Stomach (tissue), 9 donors: ENCODE measurements around the gene RBFOX1. TPM values are rescaled to one million over a fixed set of nuclear protein-coding genes. Genes with fewer than 3 reads are reported as not detected.

Experiments
- DNase-seq, 2 donors: peaks; one replicate each; pipeline versions ENCODE4 v3.0.0 to v3.0.0-alpha.2; 2013 to 2019
- H3K27ac ChIP-seq, 5 donors: fragments of 200-600 bp in 4 of 5; sonication (generic) in 4 of 5; one replicate each; pipeline ENCODE4 v1.5.1; 2013 to 2019; ENCODE audit warnings: mild to moderate bottlenecking in 1 of 5, moderate library complexity in 1 of 5
- H3K27me3 ChIP-seq, 3 donors: fragments of 200-600 bp; sonication (generic); one replicate each; pipeline ENCODE4 v1.5.1; 2017 to 2019; ENCODE audit warnings: mixed run types in 1 of 3
- H3K36me3 ChIP-seq, 4 donors: fragments of 200-600 bp; sonication (generic); 1 replicate in 3 of 4; 2 replicates in 1 of 4; pipeline ENCODE4 v1.5.1; 2016 to 2019
- H3K4me1 ChIP-seq, 4 donors: fragments of 200-600 bp; sonication (generic); one replicate each; pipeline ENCODE4 v1.5.1; 2016 to 2019
- H3K4me3 ChIP-seq, 4 donors: fragments of 200-600 bp; sonication (generic) in 3 of 4; one replicate each; pipeline ENCODE4 v1.5.1; 2016 to 2019; ENCODE audit warnings: mild to moderate bottlenecking in 1 of 4
- H3K9me3 ChIP-seq, 4 donors: fragments of 200-600 bp; sonication (generic); one replicate each; pipeline ENCODE4 v1.5.1; 2016 to 2019
- EP300 ChIP-seq: sonication (generic); formaldehyde crosslinking; IDR thresholded peaks from one replicate; pipeline ENCODE4 v1.6.1; 2017; ENCODE audit warnings: antibody characterized with exemption
- POLR2A ChIP-seq, 4 donors: fragments of 450-650 bp; IDR thresholded peaks; one replicate each; pipeline ENCODE4 v1.6.1; 2016; ENCODE audit warnings: antibody characterized with exemption in 4 of 4, control low read depth in 2 of 4, mild to moderate bottlenecking in 1 of 4, moderate library complexity in 1 of 4
- POLR2AphosphoS5 ChIP-seq, 3 donors: sonication (generic); formaldehyde crosslinking; IDR thresholded peaks; one replicate each; pipeline ENCODE4 v1.6.1; 2016; ENCODE audit warnings: antibody characterized with exemption in 3 of 3
- WGBS, 5 donors: extraction: QIAGEN DNeasy Blood & Tissue Kit in 3 of 5; methylation state at CpG; one replicate each; pipeline versions ENCODE4 v1.1.5 to v1.1.7; 2013 to 2018; 5-methylcytosine and 5-hydroxymethylcytosine counted together
- intact Hi-C: fragments of 100-400 bp; cut with DNase I; formaldehyde crosslinking; loops from one replicate; pipeline ENCODE4 v1.15.1; 2023; ENCODE audit warnings: low total_unique reads
- polyA plus RNA-seq, 3 donors: library from polyadenylated mRNA; stranded (reverse); fragments of 200-250 nt; gene quantifications; one replicate each; pipeline ENCODE4 v1.2.3, GENCODE V29; 2013
- total RNA-seq, 5 donors: library from RNA; depleted of rRNA; stranded (reverse); fragments of >200 nt; gene quantifications; one replicate each; pipeline versions ENCODE4 v1.1.0 to v1.2.3, GENCODE V29; 2014 to 2016
- TF ChIP-seq, protein P1 (sequence below), 7 experiments: fragments of 450-650 bp in 4 of 7; fragments of 200-600 bp in 3 of 7; sonication (generic) in 3 of 7; IDR thresholded peaks; one replicate each; pipeline ENCODE4 v1.5.1; 2016 to 2019; ENCODE audit warnings: antibody characterized with exemption in 7 of 7, control low read depth in 2 of 7, mild to moderate bottlenecking in 1 of 7
- donor health status: healthy with polysubstance abuse.
- donor health status: Bipolar disorder and iron deficiency.
- donor health status: healthy.

RBFOX1 gene
- total and polyA plus RNA-seq, 8 donors: 0.03 to 20.9 (median 0.35) TPM; not detected in 4

DNA sequence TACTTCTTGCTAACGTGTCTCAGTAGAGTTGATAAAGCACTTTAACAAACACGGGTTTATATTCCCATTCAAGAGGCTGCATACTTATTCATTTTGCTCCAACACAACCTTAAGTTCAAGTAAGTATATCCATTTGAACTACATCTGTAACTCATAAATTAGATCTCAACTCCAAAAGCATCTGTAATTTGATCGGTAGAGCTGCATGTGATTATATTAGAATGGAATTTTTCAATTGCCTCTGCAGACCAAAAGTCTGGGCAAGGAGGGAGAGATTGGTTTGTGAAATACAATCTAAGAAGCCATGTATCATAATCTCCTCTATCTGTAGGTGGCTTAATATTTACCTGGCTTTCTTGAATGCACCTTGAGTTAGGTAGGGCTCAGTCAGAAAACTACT lies 371.0 kb downstream of the RBFOX1 start:
- Histone ChIP-seq H3K27me3 (no peaks in the 10 kb centered on the region), H3K4me1 (no peaks in the 10 kb centered on the region), H3K36me3 (no peaks in the 10 kb centered on the region), H3K9me3 (peaks cover 0 to 4% (median 1%) of the 10 kb centered on the region in 4 donors), H3K4me3 (no peak overlapping the region), H3K27ac (no peak overlapping the region)
- 73 to 80% (median 76%) methylated on average over 3 of the region's 3 CpGs for WGBS, 5 donors
- intact Hi-C loops: no loop called here
- TF ChIP-seq POLR2AphosphoS5 (IDR thresholded peaks at IDR 0.05): no peak
- no peak for DNase-seq

DNA sequence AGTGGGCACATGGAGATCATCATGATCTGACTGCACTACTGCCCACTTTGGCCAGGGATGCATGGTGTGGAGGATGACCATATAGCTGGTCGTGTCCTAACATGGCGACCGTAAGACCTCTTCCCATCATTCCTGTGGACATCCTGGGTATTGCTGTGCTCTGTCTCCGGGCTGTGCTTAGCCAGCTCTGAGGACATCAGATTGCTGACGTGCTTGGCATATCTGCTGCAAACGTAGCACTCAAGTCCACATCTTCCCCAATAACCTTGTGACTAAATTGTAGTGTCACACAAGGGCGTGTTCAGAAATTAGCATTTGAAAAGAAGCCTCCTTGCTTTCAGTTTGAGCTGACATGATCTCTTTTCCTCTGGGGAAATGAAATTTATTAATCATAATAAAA lies 373.2 kb downstream of the RBFOX1 start:
- intact Hi-C loops: no loop called here
- Histone ChIP-seq H3K27me3 (no peaks in the 10 kb centered on the region), H3K36me3 (no peaks in the 10 kb centered on the region), H3K9me3 (peaks cover 0 to 13% (median 8%) of the 10 kb centered on the region in 4 donors), H3K4me1 (no peaks in the 10 kb centered on the region), H3K4me3 (no peak overlapping the region), H3K27ac (no peak overlapping the region)
- TF ChIP-seq POLR2AphosphoS5 (IDR thresholded peaks at IDR 0.05) (no peak), POLR2A (IDR thresholded peaks at IDR 0.05) (no peak), EP300 (no peak)
- TF ChIP-seq, protein P1, sequence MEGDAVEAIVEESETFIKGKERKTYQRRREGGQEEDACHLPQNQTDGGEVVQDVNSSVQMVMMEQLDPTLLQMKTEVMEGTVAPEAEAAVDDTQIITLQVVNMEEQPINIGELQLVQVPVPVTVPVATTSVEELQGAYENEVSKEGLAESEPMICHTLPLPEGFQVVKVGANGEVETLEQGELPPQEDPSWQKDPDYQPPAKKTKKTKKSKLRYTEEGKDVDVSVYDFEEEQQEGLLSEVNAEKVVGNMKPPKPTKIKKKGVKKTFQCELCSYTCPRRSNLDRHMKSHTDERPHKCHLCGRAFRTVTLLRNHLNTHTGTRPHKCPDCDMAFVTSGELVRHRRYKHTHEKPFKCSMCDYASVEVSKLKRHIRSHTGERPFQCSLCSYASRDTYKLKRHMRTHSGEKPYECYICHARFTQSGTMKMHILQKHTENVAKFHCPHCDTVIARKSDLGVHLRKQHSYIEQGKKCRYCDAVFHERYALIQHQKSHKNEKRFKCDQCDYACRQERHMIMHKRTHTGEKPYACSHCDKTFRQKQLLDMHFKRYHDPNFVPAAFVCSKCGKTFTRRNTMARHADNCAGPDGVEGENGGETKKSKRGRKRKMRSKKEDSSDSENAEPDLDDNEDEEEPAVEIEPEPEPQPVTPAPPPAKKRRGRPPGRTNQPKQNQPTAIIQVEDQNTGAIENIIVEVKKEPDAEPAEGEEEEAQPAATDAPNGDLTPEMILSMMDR (IDR thresholded peaks at IDR 0.05): no peak
- DNase-seq: no peak
- WGBS, 5 donors: 84 to 91% (median 89%) methylated on average over 7 of the region's 7 CpGs

DNA sequence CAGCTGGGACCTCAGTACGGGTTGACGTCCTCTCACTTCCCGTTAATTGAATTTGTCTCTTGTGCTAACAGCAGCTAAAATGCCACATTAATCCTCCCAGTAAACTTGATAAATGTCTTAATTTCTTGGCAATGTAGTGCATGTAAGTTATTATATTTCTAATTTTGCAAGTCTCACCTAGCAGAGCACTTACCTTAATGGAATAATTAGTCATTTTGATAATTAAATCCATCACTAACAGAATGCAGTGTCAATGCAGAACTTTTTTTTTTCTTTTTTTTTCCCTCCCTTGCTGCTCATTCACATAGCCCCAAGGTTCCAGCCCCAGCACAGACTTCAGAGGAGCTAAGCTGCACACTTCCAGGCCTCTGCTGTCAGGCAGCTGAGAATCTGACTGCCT lies 376.5 kb downstream of the RBFOX1 start:
- TF ChIP-seq, protein P1 (IDR thresholded peaks at IDR 0.05): no peak
- TF ChIP-seq EP300 (no peak), POLR2A (IDR thresholded peaks at IDR 0.05) (no peak), POLR2AphosphoS5 (IDR thresholded peaks at IDR 0.05) (no peak)
- no peaks in the 10 kb centered on the region for H3K4me1 ChIP-seq
- H3K27me3 ChIP-seq: no peaks in the 10 kb centered on the region
- H3K4me3 ChIP-seq: no peak overlapping the region
- no peak overlapping the region for H3K27ac ChIP-seq
- peaks cover 0 to 13% (median 8%) of the 10 kb centered on the region in 4 donors for H3K9me3 ChIP-seq
- DNase-seq: no peak
- intact Hi-C loops: no loop called here
- no peaks in the 10 kb centered on the region for H3K36me3 ChIP-seq
- 65 to 83% (median 81%) methylated on average over 3 of the region's 3 CpGs for WGBS, 5 donors

DNA sequence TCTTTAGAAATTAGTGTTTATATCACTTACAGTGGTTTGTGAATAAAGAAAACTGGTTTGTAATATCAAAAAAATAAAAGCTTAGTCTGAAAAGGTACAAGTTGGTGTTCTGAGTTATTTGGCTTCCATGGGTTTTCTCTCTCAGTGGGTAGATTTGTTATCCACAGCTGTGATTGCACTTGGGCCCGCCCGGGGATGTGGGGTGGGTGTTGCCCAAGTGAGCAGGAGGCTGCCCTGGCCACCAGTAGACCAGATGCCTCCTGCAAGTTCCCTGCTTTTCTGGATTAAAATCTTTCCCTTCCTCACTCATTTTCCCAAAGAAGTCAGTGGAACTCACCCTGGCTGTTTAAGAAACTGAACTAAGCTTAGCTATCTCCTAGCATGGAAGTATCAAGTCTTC lies 380.6 kb downstream of the RBFOX1 start:
- Histone ChIP-seq H3K27ac (no peak overlapping the region), H3K9me3 (peaks cover 0 to 13% (median 8%) of the 10 kb centered on the region in 4 donors), H3K27me3 (no peaks in the 10 kb centered on the region), H3K4me1 (no peaks in the 10 kb centered on the region), H3K36me3 (no peaks in the 10 kb centered on the region), H3K4me3 (no peak overlapping the region)
- intact Hi-C loops: no loop called here
- DNase-seq: no peak
- TF ChIP-seq POLR2AphosphoS5 (IDR thresholded peaks at IDR 0.05) (no peak), POLR2A (IDR thresholded peaks at IDR 0.05) (no peak), EP300 (no peak)
- TF ChIP-seq, protein P1 (IDR thresholded peaks at IDR 0.05): no peak
- 34 to 56% (median 45%) methylated on average over 2 of the region's 2 CpGs for WGBS, 5 donors

DNA sequence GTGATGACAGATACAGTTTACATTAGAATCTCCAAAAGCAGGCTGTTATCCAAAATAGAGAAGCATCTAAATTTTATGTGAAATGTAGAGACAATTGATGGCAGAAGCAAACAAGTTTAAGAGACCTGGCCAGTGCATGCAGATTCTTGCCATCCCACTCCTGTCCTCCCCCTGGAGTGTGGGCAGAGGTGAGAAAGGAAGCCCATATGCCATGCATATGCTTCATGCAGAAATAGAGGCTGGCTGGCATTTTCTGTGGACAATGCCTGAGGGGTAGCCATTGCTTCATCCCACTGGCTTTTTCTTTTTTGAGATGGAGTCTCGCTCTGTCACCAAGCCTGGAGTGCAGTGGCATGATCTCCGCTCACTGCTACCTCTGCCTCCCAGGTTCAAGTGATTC lies 382.1 kb downstream of the RBFOX1 start:
- no peaks in the 10 kb centered on the region for H3K36me3 ChIP-seq
- no peak overlapping the region for H3K4me3 ChIP-seq
- intact Hi-C loops: no loop called here
- 75 to 96% (median 89%) methylated on average over 2 of the region's 2 CpGs for WGBS, 5 donors
- no peaks in the 10 kb centered on the region for H3K4me1 ChIP-seq
- TF ChIP-seq, protein P1 (IDR thresholded peaks at IDR 0.05): no peak
- no peak for TF ChIP-seq POLR2A (IDR thresholded peaks at IDR 0.05)
- TF ChIP-seq POLR2AphosphoS5 (IDR thresholded peaks at IDR 0.05): no peak
- TF ChIP-seq EP300: no peak
- no peaks in the 10 kb centered on the region for H3K27me3 ChIP-seq
- H3K27ac ChIP-seq: no peak overlapping the region
- peaks cover 0 to under 1% (median 0%) of the 10 kb centered on the region in 4 donors for H3K9me3 ChIP-seq
- DNase-seq: no peak
